WTC11 (cell line): ENCODE measurements around the gene CELF4. TPM values are rescaled to one million over a fixed set of nuclear protein-coding genes. Genes with fewer than 3 reads are reported as not detected.
A peak's percentile ranks its signal among the peaks of the same experiment; 100 is the strongest.

ENCODE experiments used
- ATAC-seq: fragments of 200-7000 bp; cut with Tn5 transposase; 2 replicates; pipeline ENCODE4 v1.10.0; 2021; ENCODE audit warnings: mild to moderate bottlenecking, moderate library complexity
- CTCF ChIA-PET: fragments of 300-600 bp; sonication (Branson Sonifier 250); formaldehyde crosslinking; loops from one replicate; lab custom pipeline; 2021; ENCODE audit warnings: antibody characterized with exemption; lab: Charles Lee
- POLR2A ChIA-PET: fragments of 350-600 bp; sonication (Branson Sonifier 250); formaldehyde crosslinking; loops from one replicate; lab custom pipeline; 2021; ENCODE audit warnings: antibody characterized with exemption; lab: Charles Lee
- DNase-seq: peaks from one replicate; pipeline ENCODE4 v3.0.0; 2021; ENCODE audit warnings: low spot score
- H3K27ac Mint-ChIP-seq: 2 replicates; pipeline ENCODE4 v1.8.0; 2021; ENCODE audit warnings: mixed read lengths
- H3K27me3 Mint-ChIP-seq: 2 replicates; pipeline ENCODE4 v1.8.0; 2021; ENCODE audit warnings: low read depth, mild to moderate bottlenecking, moderate library complexity, mixed read lengths
- H3K36me3 Mint-ChIP-seq: 2 replicates; pipeline ENCODE4 v1.8.0; 2021; ENCODE audit warnings: mixed read lengths
- H3K4me1 Mint-ChIP-seq: 2 replicates; pipeline ENCODE4 v1.8.0; 2022; ENCODE audit warnings: mixed read lengths
- H3K4me3 Mint-ChIP-seq: 2 replicates; pipeline ENCODE4 v1.8.0; 2021; ENCODE audit warnings: mild to moderate bottlenecking, moderate library complexity, mixed read lengths
- H3K9me3 Mint-ChIP-seq: 2 replicates; pipeline ENCODE4 v1.8.0; 2021; ENCODE audit warnings: mixed read lengths
- ATF2 ChIP-seq: sonication (generic); formaldehyde crosslinking; IDR thresholded peaks from 2 replicates; pipeline ENCODE4 v1.8.1; 2022; ENCODE audit warnings: low read depth, missing genetic modification reagents, borderline replicate concordance
- CREB1 ChIP-seq: sonication (generic); formaldehyde crosslinking; IDR thresholded peaks from 2 replicates; pipeline ENCODE4 v1.8.0; 2023; ENCODE audit warnings: mild to moderate bottlenecking, missing genetic modification reagents
- IRF1 ChIP-seq: sonication (generic); formaldehyde crosslinking; IDR thresholded peaks from 2 replicates; pipeline ENCODE4 v1.8.0; 2023; ENCODE audit warnings: missing genetic modification reagents
- NR2C2 ChIP-seq: sonication (generic); formaldehyde crosslinking; IDR thresholded peaks from 2 replicates; pipeline ENCODE4 v1.8.0; 2022; ENCODE audit warnings: mild to moderate bottlenecking, missing genetic modification reagents
- TP53 ChIP-seq: sonication (generic); formaldehyde crosslinking; IDR thresholded peaks from 2 replicates; pipeline ENCODE4 v1.8.1; 2023; ENCODE audit warnings: mild to moderate bottlenecking, missing genetic modification reagents
- USF1 ChIP-seq: sonication (generic); formaldehyde crosslinking; IDR thresholded peaks from 2 replicates; pipeline ENCODE4 v1.8.0; 2022; ENCODE audit warnings: mild to moderate bottlenecking, missing genetic modification reagents
- USF2 ChIP-seq: sonication (generic); formaldehyde crosslinking; IDR thresholded peaks from 2 replicates; pipeline ENCODE4 v1.8.1; 2023; ENCODE audit warnings: mild to moderate bottlenecking, missing genetic modification reagents, moderate library complexity
- ZNF121 ChIP-seq: sonication (generic); formaldehyde crosslinking; IDR thresholded peaks from 2 replicates; pipeline ENCODE4 v1.8.0; 2023; ENCODE audit warnings: missing genetic modification reagents
- ZNF232 ChIP-seq: sonication (generic); formaldehyde crosslinking; IDR thresholded peaks from 2 replicates; pipeline ENCODE4 v1.8.0; 2022; ENCODE audit warnings: mild to moderate bottlenecking, missing genetic modification reagents
- ZNF317 ChIP-seq: sonication (generic); formaldehyde crosslinking; IDR thresholded peaks from 2 replicates; pipeline ENCODE4 v1.8.1; 2023; ENCODE audit warnings: low read depth, mild to moderate bottlenecking, moderate library complexity, missing genetic modification reagents, borderline replicate concordance
- ZNF425 ChIP-seq: fragments of 250-450 bp; sonication (Bioruptor Pico); conservative IDR thresholded peaks from 2 replicates; pipeline ENCODE4 v1.9.0; 2021; ENCODE audit warnings: mild to moderate bottlenecking
- ZNF512 ChIP-seq: sonication (generic); formaldehyde crosslinking; IDR thresholded peaks from 2 replicates; pipeline ENCODE4 v1.8.1; 2022; ENCODE audit warnings: missing genetic modification reagents, borderline replicate concordance
- ZNF671 ChIP-seq: fragments of 250-450 bp; sonication (Bioruptor Pico); IDR thresholded peaks from 2 replicates; pipeline ENCODE4 v1.8.0; 2021; ENCODE audit warnings: mild to moderate bottlenecking
- total RNA-seq: library from RNA; stranded (reverse); gene quantifications from 3 replicates; pipeline ENCODE4 v1.2.3, GENCODE V29; 2021
- TF ChIP-seq, protein P1 (sequence below): fragments of 200-600 bp; IDR thresholded peaks from 2 replicates; pipeline ENCODE4 v1.8.0; 2022; ENCODE audit warnings: antibody characterized with exemption
- TF ChIP-seq, protein P2 (sequence below): sonication (generic); formaldehyde crosslinking; IDR thresholded peaks from 2 replicates; pipeline ENCODE4 v1.8.1; 2022; ENCODE audit warnings: mild to moderate bottlenecking, moderate library complexity, missing genetic modification reagents
- TF ChIP-seq, protein P3 (sequence below): fragments of 250-450 bp; sonication (Bioruptor Pico); IDR thresholded peaks from 2 replicates; pipeline ENCODE4 v1.9.0; 2021; ENCODE audit warnings: moderate library complexity, mild to moderate bottlenecking, inconsistent platforms, borderline replicate concordance

Gene CELF4
- total RNA-seq, 1 experiment from 2014 or later: 2.9 TPM

GRCh38 chr18:37582261-37582660 is 16.7 kb upstream of the CELF4 start (continued):
- TF ChIP-seq ATF2 (CRISPR knock-in tag) (no peak), CREB1 (CRISPR knock-in tag) (no peak), ZNF121 (no peak), ZNF671 (CRISPR knock-in tag) (no peak), USF1 (CRISPR knock-in tag) (no peak), ZNF232 (no peak), ZNF317 (CRISPR knock-in tag) (no peak)

- Mint-ChIP-seq H3K4me3 (no peak overlapping the region), H3K27ac (no peak overlapping the region), H3K4me1 (peaks cover 58% of the 10 kb centered on the region), H3K9me3 (no peaks in the 10 kb centered on the region), H3K27me3 (peaks cover 32% of the 10 kb centered on the region), H3K36me3 (no peaks in the 10 kb centered on the region)
- ChIA-PET CTCF (interaction anchor here (0.5 to 1.7 kb wide), 7 partner anchors 10 to 200 kb away, joined by 3 to 9 read pairs (median 4); partner anchors contain the start of gene CELF4), POLR2A (interaction anchor here (0.7 kb wide), 1 partner anchor 9 kb away, joined by 3 read pairs; no protein-coding TSS in a partner anchor)
- DNase-seq: no peak
- no peak for ATAC-seq
- TF ChIP-seq, protein P1, sequence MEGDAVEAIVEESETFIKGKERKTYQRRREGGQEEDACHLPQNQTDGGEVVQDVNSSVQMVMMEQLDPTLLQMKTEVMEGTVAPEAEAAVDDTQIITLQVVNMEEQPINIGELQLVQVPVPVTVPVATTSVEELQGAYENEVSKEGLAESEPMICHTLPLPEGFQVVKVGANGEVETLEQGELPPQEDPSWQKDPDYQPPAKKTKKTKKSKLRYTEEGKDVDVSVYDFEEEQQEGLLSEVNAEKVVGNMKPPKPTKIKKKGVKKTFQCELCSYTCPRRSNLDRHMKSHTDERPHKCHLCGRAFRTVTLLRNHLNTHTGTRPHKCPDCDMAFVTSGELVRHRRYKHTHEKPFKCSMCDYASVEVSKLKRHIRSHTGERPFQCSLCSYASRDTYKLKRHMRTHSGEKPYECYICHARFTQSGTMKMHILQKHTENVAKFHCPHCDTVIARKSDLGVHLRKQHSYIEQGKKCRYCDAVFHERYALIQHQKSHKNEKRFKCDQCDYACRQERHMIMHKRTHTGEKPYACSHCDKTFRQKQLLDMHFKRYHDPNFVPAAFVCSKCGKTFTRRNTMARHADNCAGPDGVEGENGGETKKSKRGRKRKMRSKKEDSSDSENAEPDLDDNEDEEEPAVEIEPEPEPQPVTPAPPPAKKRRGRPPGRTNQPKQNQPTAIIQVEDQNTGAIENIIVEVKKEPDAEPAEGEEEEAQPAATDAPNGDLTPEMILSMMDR: 0 out of 2 replicates have a peak, but pooled peaks have one; percentile 22
- TF ChIP-seq USF2: 0 out of 2 replicates have a peak, but pooled peaks have one; percentile 4
- TF ChIP-seq IRF1 (CRISPR knock-in tag): no peak
These were observed 13.4 kb upstream of the CELF4 start for GRCh38 chr18:37578886-37579513.

DNA sequence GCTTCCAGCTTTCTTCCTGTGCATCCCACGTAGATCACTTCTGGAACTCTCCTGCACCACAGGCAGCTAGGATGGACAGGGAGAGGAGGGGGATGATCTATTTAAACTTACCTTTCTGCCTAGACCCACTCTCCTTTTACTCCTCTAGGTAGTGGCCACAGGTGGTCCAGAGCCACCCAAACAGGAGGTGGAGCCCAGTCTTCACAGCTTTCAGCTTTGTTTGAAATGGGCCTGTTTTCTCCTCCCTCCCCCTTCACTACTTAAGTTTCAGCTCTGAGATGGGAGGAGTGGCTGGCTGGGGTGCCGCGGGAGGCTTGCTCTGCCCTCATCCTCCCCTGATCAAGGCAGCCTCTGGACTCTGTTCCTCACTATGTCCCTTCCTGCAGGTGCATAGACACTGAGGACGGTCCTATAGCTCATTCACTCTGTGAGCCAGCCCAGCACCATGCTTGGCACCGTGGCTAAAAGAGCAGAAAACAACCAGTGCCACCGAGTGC is 12.6 kb upstream of the CELF4 start:
- Mint-ChIP-seq H3K4me3 (no peak overlapping the region), H3K27me3 (peaks cover 32% of the 10 kb centered on the region), H3K27ac (no peak overlapping the region), H3K4me1 (peaks cover 56% of the 10 kb centered on the region), H3K36me3 (no peaks in the 10 kb centered on the region), H3K9me3 (no peaks in the 10 kb centered on the region)
- ChIA-PET POLR2A (no interaction called here), CTCF (interaction anchor here (0.6 to 1.7 kb wide), 7 partner anchors 9 to 1199 kb away, joined by 3 to 9 read pairs (median 3); partner anchors contain the start of gene CELF4)
- DNase-seq: no peak
- ATAC-seq: no peak
- no peak for TF ChIP-seq ZNF232
- TF ChIP-seq, protein P1: no peak
- TF ChIP-seq, protein P2, sequence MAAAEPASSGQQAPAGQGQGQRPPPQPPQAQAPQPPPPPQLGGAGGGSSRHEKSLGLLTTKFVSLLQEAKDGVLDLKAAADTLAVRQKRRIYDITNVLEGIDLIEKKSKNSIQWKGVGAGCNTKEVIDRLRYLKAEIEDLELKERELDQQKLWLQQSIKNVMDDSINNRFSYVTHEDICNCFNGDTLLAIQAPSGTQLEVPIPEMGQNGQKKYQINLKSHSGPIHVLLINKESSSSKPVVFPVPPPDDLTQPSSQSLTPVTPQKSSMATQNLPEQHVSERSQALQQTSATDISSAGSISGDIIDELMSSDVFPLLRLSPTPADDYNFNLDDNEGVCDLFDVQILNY (CRISPR knock-in tag): no peak
- TF ChIP-seq USF1 (CRISPR knock-in tag): no peak
- TF ChIP-seq TP53: no peak
- TF ChIP-seq ZNF425 (CRISPR knock-in tag): no peak
- TF ChIP-seq ZNF512 (CRISPR knock-in tag): no peak
- TF ChIP-seq NR2C2: no peak
- TF ChIP-seq, protein P3, sequence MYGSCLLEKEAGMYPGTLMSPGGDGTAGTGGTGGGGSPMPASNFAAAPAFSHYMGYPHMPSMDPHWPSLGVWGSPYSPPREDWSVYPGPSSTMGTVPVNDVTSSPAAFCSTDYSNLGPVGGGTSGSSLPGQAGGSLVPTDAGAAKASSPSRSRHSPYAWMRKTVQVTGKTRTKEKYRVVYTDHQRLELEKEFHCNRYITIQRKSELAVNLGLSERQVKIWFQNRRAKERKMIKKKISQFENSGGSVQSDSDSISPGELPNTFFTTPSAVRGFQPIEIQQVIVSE (CRISPR knock-in tag): no peak
